Stimulated activated CD8-positive, alpha-beta memory T cell treated with anti-CD3 and anti-CD28 coated beads, Interleukin-15, amount 100 ng/mL, for 48 hours (primary cell): ENCODE measurements around the gene APBA1.

Source experiments
- DNase-seq, 2 donors: peaks; one replicate each; pipeline ENCODE4 v3.0.0-alpha.2; 2020; ENCODE audit warnings: low read depth in 2 of 2

APBA1 gene

GRCh38 chr9:69476016-69476415 is 196.2 kb downstream of the APBA1 start:
- DNase-seq: no peak

- no peak for DNase-seq
Observed at GRCh38 chr9:69474821-69475220, 197.3 kb downstream of the APBA1 start.

GRCh38 chr9:69472101-69472620 is 200.0 kb downstream of the APBA1 start:
- no peak for DNase-seq

GRCh38 chr9:69471433-69471832 is 200.7 kb downstream of the APBA1 start:
- no peak for DNase-seq

GRCh38 chr9:69470186-69470977 is 201.8 kb downstream of the APBA1 start:
- DNase-seq: no peak

GRCh38 chr9:69469136-69469535 is 203.0 kb downstream of the APBA1 start:
- no peak for DNase-seq

GRCh38 chr9:69468380-69468779 is 203.8 kb downstream of the APBA1 start:
- DNase-seq: no peak

- no peak for DNase-seq
Observed at GRCh38 chr9:69466151-69466550, 206.0 kb downstream of the APBA1 start.

- no peak for DNase-seq
Observed at GRCh38 chr9:69465473-69465872, 206.7 kb downstream of the APBA1 start.

GRCh38 chr9:69463497-69464068 is 208.6 kb downstream of the APBA1 start:
- DNase-seq: no peak

- DNase-seq: no peak
Observed at GRCh38 chr9:69462394-69462793, 209.8 kb downstream of the APBA1 start.

GRCh38 chr9:69461103-69461887 is 210.9 kb downstream of the APBA1 start:
- no peak for DNase-seq

GRCh38 chr9:69460012-69460411 is 212.2 kb downstream of the APBA1 start:
- DNase-seq: no peak

- DNase-seq: no peak
Observed at GRCh38 chr9:69458176-69458575, 214.0 kb downstream of the APBA1 start.

GRCh38 chr9:69456201-69456600 is 216.0 kb downstream of the APBA1 start:
- no peak for DNase-seq

- no peak for DNase-seq
Observed at GRCh38 chr9:69455311-69455710, 216.9 kb downstream of the APBA1 start.

- no peak for DNase-seq
Observed at GRCh38 chr9:69454321-69454720, 217.8 kb downstream of the APBA1 start.

- DNase-seq: no peak
Observed at GRCh38 chr9:69453746-69454145, 218.4 kb downstream of the APBA1 start.

- no peak for DNase-seq
Observed at GRCh38 chr9:69452110-69452782, 219.9 kb downstream of the APBA1 start.

GRCh38 chr9:69446496-69446895 is 225.7 kb downstream of the APBA1 start:
- DNase-seq: no peak

GRCh38 chr9:69445251-69445650 is 226.9 kb downstream of the APBA1 start:
- no peak for DNase-seq

- no peak for DNase-seq
Observed at GRCh38 chr9:69444791-69445190, 227.4 kb downstream of the APBA1 start.
